GM18499 (cell line): Measurements from ENCODE around the gene CBARP.

Experiments used
- ATAC-seq: cut with Tn5 transposase; IDR thresholded peaks from one replicate; pipeline ENCODE4 v1.9.1; 2021; ENCODE audit warnings: moderate number of reproducible peaks; ENCODE audit not compliant: insufficient read depth, unreplicated experiment

Gene CBARP

GRCh38 chr19:1182068-1182467 lies 55.7 kb downstream of the CBARP start:
- ATAC-seq, result no peak

- ATAC-seq, result no peak
Measured at GRCh38 chr19:1181606-1182005, 56.2 kb downstream of the CBARP start.
